ENCODE results near the gene DPH2. TPM values are rescaled to one million over a fixed set of nuclear protein-coding genes. Genes with fewer than 3 reads are reported as not detected.
A peak's percentile ranks its signal among the peaks of the same experiment; 100 is the strongest.

The DPH2 gene
- total and polyA plus RNA-seq, 8 donors = 6.4 to 93.2 (median 13.8) TPM

GRCh38 chr1:43970911-43971310 lies 1.1 kb downstream of the DPH2 start:
- peak overlapping the region in 3 of 4 donors; percentile 90 to 99 (median 96) for H3K4me3 ChIP-seq
- DNase-seq = no peak
- WGBS, 5 donors = 84 to 92% (median 89%) methylated on average over 8 to 9 of the region's 9 CpGs

GRCh38 chr1:43971336-43971980 lies 1.6 kb downstream of the DPH2 start:
- no peaks in the 10 kb centered on the region for H3K9me3 ChIP-seq
- 93 to 97% (median 97%) methylated on average over 13 to 17 of the region's 17 CpGs for WGBS, 5 donors
- peaks cover 25 to 49% (median 41%) of the 10 kb centered on the region in 4 donors for H3K4me1 ChIP-seq
- H3K27ac ChIP-seq = no peak overlapping the region
- TF ChIP-seq CTCF (IDR thresholded peaks at IDR 0.05) (no peak), POLR2A (IDR thresholded peaks at IDR 0.05) (no peak), POLR2AphosphoS5 (IDR thresholded peaks at IDR 0.05) (no peak), EP300 (IDR thresholded peaks at IDR 0.05) (no peak)
- intact Hi-C loops (cut with DNase I; ENCODE audit: low total_unique reads) = no loop called here
- peak overlapping the region in 2 of 4 donors; percentile 96 to 99 for H3K4me3 ChIP-seq
- DNase-seq = no peak
- no peaks in the 10 kb centered on the region for H3K27me3 ChIP-seq
- H3K36me3 ChIP-seq = peaks cover 6 to 44% (median 36%) of the 10 kb centered on the region in 4 donors

More at GRCh38 chr1:43970911-43971310, 1.1 kb downstream of the DPH2 start:
- H3K9me3 ChIP-seq = no peaks in the 10 kb centered on the region
- intact Hi-C loops (cut with DNase I; ENCODE audit: low total_unique reads) = no loop called here
- peaks cover 3 to 44% (median 37%) of the 10 kb centered on the region in 4 donors for H3K36me3 ChIP-seq
- TF ChIP-seq CTCF (IDR thresholded peaks at IDR 0.05) (no peak), POLR2AphosphoS5 (IDR thresholded peaks at IDR 0.05) (no peak), EP300 (IDR thresholded peaks at IDR 0.05) (no peak), POLR2A (IDR thresholded peaks at IDR 0.05) (no peak)
- peaks cover 20 to 43% (median 36%) of the 10 kb centered on the region in 4 donors for H3K4me1 ChIP-seq
- H3K27me3 ChIP-seq = no peaks in the 10 kb centered on the region
- no peak overlapping the region for H3K27ac ChIP-seq

GRCh38 chr1:43973981-43974442 lies 4.2 kb downstream of the DPH2 start:
- Histone ChIP-seq H3K9me3 (no peaks in the 10 kb centered on the region), H3K27me3 (no peaks in the 10 kb centered on the region), H3K4me1 (peaks cover 44 to 73% (median 63%) of the 10 kb centered on the region in 4 donors), H3K27ac (peak overlapping the region; percentile 90 to 97 (median 96)), H3K36me3 (peaks cover 13 to 50% (median 40%) of the 10 kb centered on the region in 4 donors), H3K4me3 (peak overlapping the region; percentile 63 to 84 (median 76))
- intact Hi-C loops (cut with DNase I; ENCODE audit: low total_unique reads) = no loop called here
- 26 to 35% (median 29%) methylated on average over 9 of the region's 9 CpGs for WGBS, 5 donors
- DNase-seq = no peak
- TF ChIP-seq POLR2AphosphoS5 (IDR thresholded peaks at IDR 0.05) (no peak), POLR2A (IDR thresholded peaks at IDR 0.05) (no peak), CTCF (IDR thresholded peaks at IDR 0.05) (no peak), EP300 (IDR thresholded peaks at IDR 0.05) (no peak)

GRCh38 chr1:43974443-43975248 lies 4.8 kb downstream of the DPH2 start, which contains the start of gene ATP6V0B:
Gene ATP6V0B, plus strand, starts transcription at chr1:43974960. Its CDS starts 81 bp downstream, at chr1:43975041.
- Histone ChIP-seq H3K4me3 (peak within 1 kb of the TSS; percentile 63 to 84 (median 76)), H3K27ac (peak within 1 kb of the TSS; percentile 90 to 97 (median 96)), H3K27me3 (no peaks in the 10 kb centered on the region), H3K9me3 (no peaks in the 10 kb centered on the region), H3K36me3 (peaks cover 13 to 50% (median 40%) of the 10 kb centered on the region in 4 donors), H3K4me1 (peaks cover 46 to 72% (median 63%) of the 10 kb centered on the region in 4 donors)
- TF ChIP-seq EP300 (IDR thresholded peaks at IDR 0.05) = no peak
- peak; percentile 91 to 99 (median 98) for TF ChIP-seq POLR2AphosphoS5 (IDR thresholded peaks at IDR 0.05)
- TF ChIP-seq CTCF (IDR thresholded peaks at IDR 0.05) = peak in 2 of 7 experiments; percentile 22 to 32
- peak in 1 of 4 donors; percentile 81 for TF ChIP-seq POLR2A (IDR thresholded peaks at IDR 0.05)
- intact Hi-C loops (cut with DNase I; ENCODE audit: low total_unique reads) = no loop called here
- peak; percentile 98 to 99 for DNase-seq
- WGBS, 5 donors = 0 to 1% (median 1%) methylated on average over 57 to 93 of the region's 93 CpGs
